Adrenal gland (tissue), 5 donors: ENCODE results near the gene CUEDC1.
A peak's percentile ranks its signal among the peaks of the same experiment; 100 is the strongest.

Experiments used
- POLR2A ChIP-seq, 2 donors: fragments of 450-650 bp; IDR thresholded peaks; one replicate each; pipeline ENCODE4 v1.6.1; 2017; ENCODE audit warnings: antibody characterized with exemption in 2 of 2, mild to moderate bottlenecking in 2 of 2, moderate library complexity in 1 of 2
- TF ChIP-seq, protein P1 (sequence below), 6 experiments: fragments of 450-650 bp in 4 of 6; fragments of 200-600 bp in 2 of 6; sonication (generic) in 1 of 6; IDR thresholded peaks; 1 replicate in 5 of 6; 2 replicates in 1 of 6; pipeline versions ENCODE4 v1.5.1 to v1.8.0; 2016 to 2021; ENCODE audit warnings: antibody characterized with exemption in 6 of 6, mild to moderate bottlenecking in 2 of 6, moderate library complexity in 1 of 6
- donor health status: DM: no; HTN: no; CAD: no.

DNA sequence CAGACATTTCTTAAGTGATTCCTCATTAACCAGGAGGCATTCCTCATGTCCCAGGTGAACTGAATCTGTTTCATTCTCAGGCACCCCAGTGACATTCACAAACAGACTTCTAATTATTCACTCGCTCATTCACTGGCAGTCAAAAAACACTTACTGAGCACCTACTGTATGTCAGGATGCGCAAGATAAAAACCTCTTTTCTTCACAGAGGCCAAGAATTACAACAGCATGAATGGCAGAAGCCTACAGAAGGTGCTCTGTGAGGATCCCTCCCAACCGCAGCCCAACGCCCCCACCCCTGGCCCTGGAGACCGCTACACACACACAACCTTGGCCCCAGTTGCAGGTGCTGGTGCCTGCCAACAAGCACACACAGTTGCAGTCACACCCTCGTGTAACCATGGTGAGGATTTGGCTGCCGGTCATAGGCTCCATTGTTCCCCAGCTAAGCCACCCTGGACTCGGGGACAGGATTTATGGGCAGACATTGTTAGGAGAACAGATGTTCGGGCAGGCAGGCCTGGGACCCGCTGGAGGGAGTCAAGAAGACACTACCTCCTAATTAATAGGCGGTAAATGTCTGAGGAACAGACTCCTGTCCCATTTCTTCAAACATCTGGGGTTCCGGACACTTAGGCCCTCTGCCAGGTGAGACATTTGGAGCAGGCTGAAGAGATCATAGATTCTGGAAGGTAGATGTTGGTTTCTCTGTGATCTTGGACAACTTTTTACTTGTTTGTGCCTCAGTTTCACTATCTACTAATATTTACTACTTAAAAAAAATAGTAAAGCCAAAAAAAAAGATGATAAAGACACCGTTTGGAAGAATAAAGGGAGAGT, 43.2 kb downstream of the CUEDC1 start:
- TF ChIP-seq, protein P1, sequence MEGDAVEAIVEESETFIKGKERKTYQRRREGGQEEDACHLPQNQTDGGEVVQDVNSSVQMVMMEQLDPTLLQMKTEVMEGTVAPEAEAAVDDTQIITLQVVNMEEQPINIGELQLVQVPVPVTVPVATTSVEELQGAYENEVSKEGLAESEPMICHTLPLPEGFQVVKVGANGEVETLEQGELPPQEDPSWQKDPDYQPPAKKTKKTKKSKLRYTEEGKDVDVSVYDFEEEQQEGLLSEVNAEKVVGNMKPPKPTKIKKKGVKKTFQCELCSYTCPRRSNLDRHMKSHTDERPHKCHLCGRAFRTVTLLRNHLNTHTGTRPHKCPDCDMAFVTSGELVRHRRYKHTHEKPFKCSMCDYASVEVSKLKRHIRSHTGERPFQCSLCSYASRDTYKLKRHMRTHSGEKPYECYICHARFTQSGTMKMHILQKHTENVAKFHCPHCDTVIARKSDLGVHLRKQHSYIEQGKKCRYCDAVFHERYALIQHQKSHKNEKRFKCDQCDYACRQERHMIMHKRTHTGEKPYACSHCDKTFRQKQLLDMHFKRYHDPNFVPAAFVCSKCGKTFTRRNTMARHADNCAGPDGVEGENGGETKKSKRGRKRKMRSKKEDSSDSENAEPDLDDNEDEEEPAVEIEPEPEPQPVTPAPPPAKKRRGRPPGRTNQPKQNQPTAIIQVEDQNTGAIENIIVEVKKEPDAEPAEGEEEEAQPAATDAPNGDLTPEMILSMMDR (IDR thresholded peaks at IDR 0.05) = no peak
- TF ChIP-seq POLR2A (IDR thresholded peaks at IDR 0.05) = peak in 1 of 2 donors; percentile 13
